LNCaP clone FGC (cell line): ENCODE measurements around the gene CFAP52.
A peak's percentile ranks its signal among the peaks of the same experiment; 100 is the strongest.

Source experiments
- DNase-seq: peaks from one replicate; pipeline ENCODE4 v3.0.0-alpha.2; 2011; ENCODE audit warnings: low read depth
- H3K4me3 ChIP-seq: 2 replicates; pipeline ENCODE4 v1.5.1; 2011; ENCODE audit warnings: mild to moderate bottlenecking, low read depth, low read length, control low read depth
- TF ChIP-seq, protein P1 (sequence below): IDR thresholded peaks from 2 replicates; pipeline ENCODE4 v1.5.1; 2012; ENCODE audit warnings: mild to moderate bottlenecking; ENCODE audit not compliant: control insufficient read depth, insufficient read depth; ENCODE audit errors: extremely low read depth

Gene CFAP52

DNA sequence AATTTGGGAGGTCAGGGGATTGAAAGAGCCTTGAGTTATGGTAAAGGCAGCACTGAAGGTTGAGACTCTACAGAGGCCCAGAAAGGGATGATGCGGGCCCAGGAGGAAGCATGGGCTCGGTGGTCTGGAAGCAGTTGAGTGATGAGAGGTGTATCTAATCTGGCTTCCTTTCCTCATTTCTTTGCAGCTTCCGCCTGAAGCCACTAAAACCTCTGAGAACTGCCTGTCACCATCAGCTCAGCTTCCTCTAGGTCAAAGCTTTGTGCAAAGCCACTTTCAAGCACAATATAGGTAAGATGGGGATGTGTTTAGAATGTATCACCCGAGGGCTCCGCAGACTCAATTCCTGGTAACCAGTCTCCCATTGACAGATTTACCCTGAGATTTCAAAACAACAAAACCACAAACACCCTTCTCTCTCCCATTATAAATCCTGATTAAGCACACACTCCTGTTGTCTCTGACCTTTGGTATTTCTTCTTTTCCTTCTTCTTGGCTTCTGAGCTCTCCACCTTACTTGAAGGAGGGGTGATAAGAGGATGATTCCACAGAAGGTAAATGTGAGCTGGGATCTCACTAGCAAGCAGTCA is 90.1 kb downstream of the CFAP52 start:
- no peak overlapping the region for H3K4me3 ChIP-seq
- TF ChIP-seq, protein P1, sequence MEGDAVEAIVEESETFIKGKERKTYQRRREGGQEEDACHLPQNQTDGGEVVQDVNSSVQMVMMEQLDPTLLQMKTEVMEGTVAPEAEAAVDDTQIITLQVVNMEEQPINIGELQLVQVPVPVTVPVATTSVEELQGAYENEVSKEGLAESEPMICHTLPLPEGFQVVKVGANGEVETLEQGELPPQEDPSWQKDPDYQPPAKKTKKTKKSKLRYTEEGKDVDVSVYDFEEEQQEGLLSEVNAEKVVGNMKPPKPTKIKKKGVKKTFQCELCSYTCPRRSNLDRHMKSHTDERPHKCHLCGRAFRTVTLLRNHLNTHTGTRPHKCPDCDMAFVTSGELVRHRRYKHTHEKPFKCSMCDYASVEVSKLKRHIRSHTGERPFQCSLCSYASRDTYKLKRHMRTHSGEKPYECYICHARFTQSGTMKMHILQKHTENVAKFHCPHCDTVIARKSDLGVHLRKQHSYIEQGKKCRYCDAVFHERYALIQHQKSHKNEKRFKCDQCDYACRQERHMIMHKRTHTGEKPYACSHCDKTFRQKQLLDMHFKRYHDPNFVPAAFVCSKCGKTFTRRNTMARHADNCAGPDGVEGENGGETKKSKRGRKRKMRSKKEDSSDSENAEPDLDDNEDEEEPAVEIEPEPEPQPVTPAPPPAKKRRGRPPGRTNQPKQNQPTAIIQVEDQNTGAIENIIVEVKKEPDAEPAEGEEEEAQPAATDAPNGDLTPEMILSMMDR = no peak
- DNase-seq = no peak

DNA sequence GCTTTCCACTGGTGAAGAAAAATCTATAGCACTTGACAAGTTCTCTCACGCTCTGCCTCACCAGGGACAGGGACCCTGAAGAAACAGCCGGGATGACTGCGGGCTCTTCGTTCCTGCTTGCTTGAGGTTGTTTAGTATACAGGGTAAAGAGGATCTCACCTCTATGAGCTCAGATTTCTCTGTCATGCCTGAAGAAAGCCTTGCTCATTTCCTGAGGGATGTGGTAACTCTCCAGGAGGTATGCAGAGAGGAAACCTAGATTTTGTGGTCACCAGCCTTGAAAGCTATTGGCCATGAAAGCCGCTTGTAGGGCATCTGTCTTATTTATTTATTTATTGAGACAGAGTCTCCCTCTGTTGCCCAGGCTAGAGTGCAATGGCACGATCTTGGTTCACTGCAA is 92.1 kb downstream of the CFAP52 start:
- no peak overlapping the region for H3K4me3 ChIP-seq
- TF ChIP-seq, protein P1 = no peak
- no peak for DNase-seq

DNA sequence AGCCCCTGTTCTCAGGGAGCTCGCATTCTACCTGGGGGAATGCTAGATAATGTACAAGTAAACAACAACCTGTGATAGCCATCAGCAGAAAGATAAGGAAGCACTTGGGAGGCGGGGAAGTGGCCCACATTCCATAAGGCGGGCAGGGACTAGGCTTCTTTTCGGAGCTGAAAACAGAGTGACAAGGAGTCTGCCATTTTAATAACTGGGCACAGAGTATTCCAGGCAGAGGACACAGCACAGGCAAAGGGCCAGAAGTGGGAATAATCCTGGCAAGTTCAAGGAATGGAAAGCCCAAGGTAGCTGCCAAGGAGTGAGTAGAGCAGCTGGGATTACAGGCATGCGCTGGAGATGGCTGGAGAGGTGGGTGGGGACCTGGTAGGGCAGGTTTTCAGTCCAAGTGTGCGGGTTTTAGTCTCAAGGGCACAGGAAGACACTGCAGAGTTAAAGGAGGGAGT is 93.1 kb downstream of the CFAP52 start:
- DNase-seq = peak; percentile 94
- TF ChIP-seq, protein P1 = no peak
- no peak overlapping the region for H3K4me3 ChIP-seq

DNA sequence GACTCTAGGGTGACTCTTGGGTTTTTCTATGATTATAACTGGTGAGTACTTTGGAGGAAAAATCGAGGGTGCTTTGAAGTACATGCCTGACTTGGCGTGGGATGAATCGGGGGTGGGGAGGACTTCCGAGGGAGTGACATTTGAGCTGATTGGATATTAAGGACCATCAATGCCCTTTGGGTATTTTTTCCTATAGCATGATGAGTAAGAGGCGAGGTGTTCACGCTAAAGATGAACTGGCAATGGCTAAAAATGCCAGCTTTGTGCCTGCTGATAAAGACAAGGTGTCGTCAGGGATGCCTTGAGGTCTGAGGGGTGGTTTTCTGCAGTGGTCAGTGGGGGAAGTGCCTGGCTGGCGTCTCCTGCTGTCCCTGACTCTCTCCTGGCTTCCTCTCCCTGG is 94.2 kb downstream of the CFAP52 start:
- TF ChIP-seq, protein P1 = no peak
- no peak for DNase-seq
- H3K4me3 ChIP-seq = no peak overlapping the region

DNA sequence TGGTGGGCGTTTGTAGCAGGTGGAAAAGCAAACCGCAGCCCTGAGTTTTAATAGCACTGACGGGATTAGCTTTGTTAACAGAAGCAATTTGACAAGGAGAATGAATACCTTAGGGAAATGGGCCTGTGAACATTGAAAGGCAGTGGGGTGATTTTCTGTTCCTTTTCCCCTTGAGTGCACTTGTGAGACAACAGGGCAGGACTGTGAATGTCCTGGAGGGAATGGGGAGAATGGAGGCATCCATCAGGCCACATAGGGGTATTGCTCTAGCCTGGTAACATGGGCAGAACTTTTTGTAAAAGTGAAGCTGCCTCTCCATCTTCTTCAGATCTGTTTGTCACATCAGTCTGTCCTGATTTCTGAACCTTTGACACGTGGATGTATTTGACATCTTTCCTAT is 95.1 kb downstream of the CFAP52 start:
- DNase-seq = no peak
- H3K4me3 ChIP-seq = no peak overlapping the region
- TF ChIP-seq, protein P1 = no peak

DNA sequence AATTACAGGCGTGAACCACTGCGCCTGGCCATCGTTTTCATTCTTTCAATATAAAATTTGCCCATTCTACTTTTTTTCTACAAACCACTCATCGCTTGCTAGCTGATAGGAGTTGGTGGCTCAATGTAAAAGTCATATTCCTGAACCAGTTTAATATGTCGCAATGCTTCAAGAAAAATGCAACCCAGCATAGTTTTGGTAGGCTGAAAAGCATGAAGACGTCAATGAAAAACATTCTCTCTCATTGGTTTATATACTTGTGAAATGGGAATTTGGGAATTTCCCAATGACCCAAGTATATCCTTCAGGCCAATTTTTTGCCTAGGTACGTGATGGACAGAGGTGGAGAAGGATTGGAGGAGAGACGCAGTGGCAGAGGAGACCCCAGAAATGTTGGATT is 95.8 kb downstream of the CFAP52 start:
- DNase-seq = no peak
- no peak overlapping the region for H3K4me3 ChIP-seq
- TF ChIP-seq, protein P1 = no peak

DNA sequence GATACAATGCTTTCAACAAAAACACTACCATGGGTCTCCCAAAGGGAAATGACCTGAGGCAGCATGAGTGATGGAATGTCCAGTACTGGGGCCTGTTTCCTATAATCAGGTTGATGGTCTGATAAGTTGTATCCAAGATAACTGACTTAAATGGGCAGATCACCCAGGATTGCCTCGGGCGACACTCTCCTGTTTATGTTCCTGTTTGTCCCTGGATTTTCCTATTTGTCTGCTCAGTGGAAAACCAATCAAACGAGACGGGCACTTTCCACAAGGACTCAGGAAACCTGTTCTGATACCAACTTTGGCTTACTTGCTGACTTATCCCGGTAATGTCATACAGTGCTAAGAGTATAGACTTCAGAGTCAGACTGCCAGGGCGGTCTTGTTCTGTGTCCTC is 96.2 kb downstream of the CFAP52 start:
- H3K4me3 ChIP-seq = no peak overlapping the region
- TF ChIP-seq, protein P1 = no peak

More for the DNA sequence above, 96.2 kb downstream of the CFAP52 start:
- peak; percentile 84 for DNase-seq
